RPMI8226 (cell line): Measurements from ENCODE around the gene OR1A2.
"Not testable (repeated sequence)": the region's sequence is repeated elsewhere in the genome, so short reads cannot be mapped to it uniquely, and the experiment has no call there.

Source experiments
- DNase-seq: peaks from one replicate; pipeline ENCODE4 v3.0.0-alpha.2; 2015

OR1A2 gene

DNA sequence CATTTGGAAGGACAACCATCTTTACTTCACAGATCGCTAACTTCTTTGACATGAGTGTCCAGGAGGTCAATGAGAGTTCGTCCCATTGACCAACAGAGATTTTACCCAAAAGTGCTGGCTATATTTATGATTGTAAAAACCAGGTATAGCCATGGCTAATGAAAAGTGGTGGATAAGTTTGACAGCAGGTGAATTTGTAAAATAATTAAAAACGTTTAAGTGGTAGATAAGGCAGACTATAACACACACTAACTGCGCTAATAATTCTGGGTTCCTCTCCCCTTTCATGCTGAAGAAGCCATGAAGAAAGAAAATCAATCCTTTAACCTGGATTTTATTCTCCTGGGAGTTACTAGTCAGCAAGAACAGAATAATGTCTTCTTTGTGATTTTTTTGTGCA lies at the start of gene OR1A2:
Gene OR1A2, plus strand, starts transcription at position 301 of the 400 bp plus-strand sequence. Its CDS starts 0 bp downstream, at position 301.
- no peak for DNase-seq

DNA sequence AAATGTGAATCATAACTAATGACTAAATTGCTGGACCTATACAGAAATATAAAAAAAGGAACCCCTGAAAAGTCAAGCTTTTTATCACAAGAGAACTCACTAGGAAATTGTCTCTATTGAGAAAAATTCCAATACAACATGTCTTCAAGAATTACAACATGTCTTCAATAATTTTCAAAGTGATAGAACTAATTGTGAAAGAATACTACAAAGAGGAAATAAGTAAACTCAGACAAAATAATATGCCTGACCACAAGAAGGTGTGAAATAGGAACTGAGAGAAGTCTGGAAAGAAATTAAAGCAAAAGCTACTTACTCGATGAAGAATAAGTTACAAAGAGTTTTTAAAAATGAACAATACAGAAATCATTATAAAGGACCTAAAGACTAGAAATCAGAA lies 40.1 kb upstream of the OR1A2 start:
- DNase-seq: no peak

GRCh38 chr17:3167574-3167973 lies 29.7 kb upstream of the OR1A2 start:
- DNase-seq: peak; percentile 7

- no peak for DNase-seq
Observed at GRCh38 chr17:3189961-3190360, 7.4 kb upstream of the OR1A2 start.

GRCh38 chr17:3207367-3207766 lies 10.0 kb downstream of the OR1A2 start, which contains the start of gene OR1A1:
Gene OR1A1 (plus strand): TSS chr17:3207667. CDS start chr17:3215621, 7,954 bp downstream.
- DNase-seq: no peak

GRCh38 chr17:3208484-3208883 lies 11.2 kb downstream of the OR1A2 start:
- DNase-seq: no peak

- DNase-seq: no peak
Observed at GRCh38 chr17:3213001-3213400, 15.7 kb downstream of the OR1A2 start.

DNA sequence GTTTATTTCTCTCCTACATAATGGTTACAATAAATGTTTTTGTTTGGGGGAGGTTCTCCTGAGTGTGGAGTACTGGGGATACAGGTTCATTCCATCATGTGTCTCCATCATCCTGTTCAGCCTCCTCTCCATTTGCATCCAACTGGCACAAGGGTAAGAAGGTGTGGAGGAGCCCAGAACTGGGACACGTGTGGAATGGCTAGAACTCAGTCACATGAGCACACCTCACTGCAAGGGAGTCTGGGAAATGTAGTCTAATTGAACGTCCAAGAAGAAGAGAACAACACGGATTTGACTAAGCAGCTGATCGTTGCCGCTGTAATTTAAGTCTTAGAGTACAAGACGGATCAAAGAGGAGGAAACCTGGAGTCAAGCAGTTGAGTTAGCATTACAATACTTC lies 16.3 kb downstream of the OR1A2 start:
- no peak for DNase-seq

- not testable (repeated sequence) for DNase-seq
Observed at GRCh38 chr17:3219978-3220377, 22.7 kb downstream of the OR1A2 start.

GRCh38 chr17:3221850-3222249 lies 24.5 kb downstream of the OR1A2 start:
- no peak for DNase-seq

DNA sequence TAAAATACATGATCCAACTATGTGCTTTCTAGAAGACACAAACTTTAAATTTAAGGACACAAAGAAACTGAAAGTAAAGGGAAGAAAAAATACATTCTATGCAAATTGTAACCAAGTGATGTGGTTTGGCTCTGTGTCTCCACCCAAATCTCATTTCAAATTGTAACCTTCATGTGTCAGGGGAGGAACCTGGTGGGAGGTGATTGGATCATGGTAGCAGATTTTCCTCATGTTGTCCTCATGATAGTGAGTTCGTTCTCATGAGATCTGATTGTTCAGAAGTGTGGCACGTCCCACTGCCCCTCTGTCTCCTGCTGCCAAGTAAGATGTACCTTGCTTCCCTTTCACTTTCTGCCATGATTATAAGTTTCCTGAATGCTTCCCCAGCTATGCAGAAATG lies 25.2 kb downstream of the OR1A2 start:
- DNase-seq: no peak

GRCh38 chr17:3224721-3225352 lies 27.5 kb downstream of the OR1A2 start:
- DNase-seq: not testable (repeated sequence)

GRCh38 chr17:3232300-3232699 lies 35.0 kb downstream of the OR1A2 start:
- not testable (repeated sequence) for DNase-seq

- not testable (repeated sequence) for DNase-seq
Observed at GRCh38 chr17:3238685-3239084, 41.4 kb downstream of the OR1A2 start.

GRCh38 chr17:3241044-3241443 lies 43.7 kb downstream of the OR1A2 start:
- not testable (repeated sequence) for DNase-seq

- DNase-seq: not testable (repeated sequence)
Observed at GRCh38 chr17:3244841-3245240, 47.5 kb downstream of the OR1A2 start.
